Measurements from ENCODE around the gene CTBP2.
A peak's percentile ranks its signal among the peaks of the same experiment; 100 is the strongest.
"Not testable (repeated sequence)": the region's sequence is repeated elsewhere in the genome, so short reads cannot be mapped to it uniquely, and the experiment has no call there.

Gene CTBP2

DNA sequence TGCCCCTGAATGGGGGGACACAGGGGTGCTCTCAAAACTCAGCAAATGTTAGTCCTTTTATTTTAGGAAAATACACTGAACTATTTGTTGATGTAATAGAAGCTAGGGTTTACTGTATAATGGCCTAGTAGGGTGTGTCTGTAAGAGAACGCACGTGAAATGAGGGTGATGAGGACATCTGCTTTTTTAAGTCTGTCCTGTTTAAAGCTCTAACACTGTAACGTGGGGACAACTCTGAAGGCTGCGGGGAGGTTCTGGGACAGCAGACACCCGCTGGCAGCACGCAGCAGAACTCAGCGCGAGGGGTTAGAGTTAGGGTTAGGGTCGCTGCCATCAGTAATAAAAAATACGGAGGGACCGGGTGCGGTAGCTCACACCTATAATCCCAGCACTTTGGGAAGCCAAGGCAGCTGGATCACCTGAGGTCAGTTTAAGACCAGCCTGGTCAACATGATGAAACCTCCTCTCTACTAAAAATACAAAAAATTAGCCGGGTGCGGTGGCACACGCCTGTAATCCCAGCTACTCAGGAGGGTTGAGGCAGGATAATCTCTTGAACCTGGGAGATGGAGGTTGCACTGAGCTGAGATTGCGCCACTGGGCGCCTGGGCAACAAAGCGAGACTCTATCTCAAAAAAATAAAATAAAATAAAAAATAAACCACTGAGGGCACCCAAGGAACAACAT lies 98.0 kb downstream of the CTBP2 start:
- H3K27ac ChIP-seq = peak overlapping the region; percentile 92 to 94

DNA sequence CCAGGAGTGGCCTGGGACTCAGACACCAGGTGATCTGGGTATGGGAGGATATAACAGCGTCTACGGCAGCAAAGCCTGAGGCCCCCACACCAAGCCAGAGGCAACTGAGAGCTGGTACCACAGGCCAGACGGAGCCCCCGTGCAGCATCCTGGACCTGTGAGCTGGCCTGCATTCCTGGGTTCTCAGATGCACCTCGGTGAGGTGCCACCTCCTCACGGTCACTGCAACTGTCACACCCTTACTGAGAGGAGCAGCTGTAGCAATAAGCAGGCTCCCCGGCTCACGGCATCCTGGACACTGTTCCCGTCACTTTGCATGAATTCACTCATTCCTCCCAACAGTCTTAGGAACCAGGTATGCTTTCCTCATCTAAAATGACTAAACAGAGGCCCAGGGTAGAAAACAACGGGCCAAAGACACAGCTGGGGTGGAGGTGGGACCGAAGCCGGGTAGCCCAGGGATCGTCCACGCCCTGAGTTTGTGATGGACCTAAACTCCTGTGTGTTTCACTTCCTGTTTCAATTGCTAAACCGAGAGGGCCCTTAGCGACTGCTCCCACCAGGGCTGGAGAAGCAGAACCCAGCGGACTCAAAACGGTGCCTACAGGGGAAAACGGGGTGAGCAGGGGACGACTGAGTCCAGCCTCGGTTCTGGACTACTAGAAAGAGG lies 98.7 kb downstream of the CTBP2 start:
- TF ChIP-seq, protein P1, sequence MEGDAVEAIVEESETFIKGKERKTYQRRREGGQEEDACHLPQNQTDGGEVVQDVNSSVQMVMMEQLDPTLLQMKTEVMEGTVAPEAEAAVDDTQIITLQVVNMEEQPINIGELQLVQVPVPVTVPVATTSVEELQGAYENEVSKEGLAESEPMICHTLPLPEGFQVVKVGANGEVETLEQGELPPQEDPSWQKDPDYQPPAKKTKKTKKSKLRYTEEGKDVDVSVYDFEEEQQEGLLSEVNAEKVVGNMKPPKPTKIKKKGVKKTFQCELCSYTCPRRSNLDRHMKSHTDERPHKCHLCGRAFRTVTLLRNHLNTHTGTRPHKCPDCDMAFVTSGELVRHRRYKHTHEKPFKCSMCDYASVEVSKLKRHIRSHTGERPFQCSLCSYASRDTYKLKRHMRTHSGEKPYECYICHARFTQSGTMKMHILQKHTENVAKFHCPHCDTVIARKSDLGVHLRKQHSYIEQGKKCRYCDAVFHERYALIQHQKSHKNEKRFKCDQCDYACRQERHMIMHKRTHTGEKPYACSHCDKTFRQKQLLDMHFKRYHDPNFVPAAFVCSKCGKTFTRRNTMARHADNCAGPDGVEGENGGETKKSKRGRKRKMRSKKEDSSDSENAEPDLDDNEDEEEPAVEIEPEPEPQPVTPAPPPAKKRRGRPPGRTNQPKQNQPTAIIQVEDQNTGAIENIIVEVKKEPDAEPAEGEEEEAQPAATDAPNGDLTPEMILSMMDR (IDR thresholded peaks at IDR 0.05) = no peak
- Histone ChIP-seq H3K27ac (peak overlapping the region; percentile 92 to 94), H3K9me3 (no peaks in the 10 kb centered on the region), H3K27me3 (no peaks in the 10 kb centered on the region), H3K4me3 (peak overlapping the region; percentile 8 to 33), H3K36me3 (no peaks in the 10 kb centered on the region), H3K4me1 (peaks cover 15 to 99% (median 89%) of the 10 kb centered on the region in 4 donors)
- intact Hi-C loops (cut with DNase I; ENCODE audit: low total_unique reads) = loop anchor here (5.0 to 10.0 kb wide), 3 partner anchors 59 to 147 kb away; partner anchors contain the start of gene CTBP2
- DNase-seq = no peak

More for the DNA sequence above, 98.0 kb downstream of the CTBP2 start:
- DNase-seq = no peak
- Histone ChIP-seq H3K4me3 (peak overlapping the region in 1 of 2 donors; percentile 33), H3K9me3 (no peaks in the 10 kb centered on the region), H3K36me3 (no peaks in the 10 kb centered on the region), H3K27me3 (no peaks in the 10 kb centered on the region), H3K4me1 (peaks cover 12 to 94% (median 83%) of the 10 kb centered on the region in 4 donors)
- TF ChIP-seq, protein P1 (IDR thresholded peaks at IDR 0.05) = no peak
- intact Hi-C loops (cut with DNase I; ENCODE audit: low total_unique reads) = loop anchor here (5.0 to 10.0 kb wide), 3 partner anchors 60 to 148 kb away; partner anchors contain the start of gene CTBP2

GRCh38 chr10:125060826-125061556 lies 99.4 kb downstream of the CTBP2 start:
- H3K4me1 ChIP-seq = peaks cover 17 to 99% (median 96%) of the 10 kb centered on the region in 4 donors
- no peaks in the 10 kb centered on the region for H3K36me3 ChIP-seq
- H3K27ac ChIP-seq = peak overlapping the region; percentile 92 to 94
- TF ChIP-seq, protein P1 (IDR thresholded peaks at IDR 0.05) = peak; percentile 88 to 93
- intact Hi-C loops (cut with DNase I; ENCODE audit: low total_unique reads) = loop anchor here (5.0 to 10.0 kb wide), 3 partner anchors 59 to 146 kb away; partner anchors contain the start of gene CTBP2
- H3K9me3 ChIP-seq = no peaks in the 10 kb centered on the region
- peak overlapping the region; percentile 19 to 43 for H3K4me3 ChIP-seq
- no peaks in the 10 kb centered on the region for H3K27me3 ChIP-seq
- DNase-seq = peak; percentile 91 to 96

DNA sequence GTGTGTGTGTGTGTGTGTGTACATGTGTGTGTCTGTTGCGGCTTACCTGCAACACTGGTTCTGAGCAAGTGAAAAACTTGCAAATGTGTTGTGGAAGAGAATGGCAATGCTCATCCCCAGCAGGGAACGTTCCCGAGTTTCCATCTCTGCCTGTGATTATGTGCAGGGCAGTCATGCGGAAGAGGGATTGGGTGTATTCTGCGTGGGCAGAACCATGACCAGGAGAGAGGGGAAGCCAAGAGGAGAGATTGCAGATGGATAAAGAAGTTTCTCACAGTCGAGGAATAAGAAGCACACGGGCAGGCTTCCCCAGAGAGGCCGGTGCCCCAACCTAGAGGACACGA lies 99.9 kb downstream of the CTBP2 start:
- no peaks in the 10 kb centered on the region for H3K27me3 ChIP-seq
- DNase-seq = peak; percentile 53 to 82
- peak overlapping the region; percentile 19 to 43 for H3K4me3 ChIP-seq
- H3K4me1 ChIP-seq = peaks cover 17 to 99% (median 98%) of the 10 kb centered on the region in 4 donors
- TF ChIP-seq, protein P1 (IDR thresholded peaks at IDR 0.05) = no peak
- H3K36me3 ChIP-seq = no peaks in the 10 kb centered on the region
- peak overlapping the region; percentile 92 to 94 for H3K27ac ChIP-seq
- no peaks in the 10 kb centered on the region for H3K9me3 ChIP-seq
- intact Hi-C loops (cut with DNase I; ENCODE audit: low total_unique reads) = loop anchor here (5.0 to 10.0 kb wide), 3 partner anchors 58 to 146 kb away; partner anchors contain the start of gene CTBP2

DNA sequence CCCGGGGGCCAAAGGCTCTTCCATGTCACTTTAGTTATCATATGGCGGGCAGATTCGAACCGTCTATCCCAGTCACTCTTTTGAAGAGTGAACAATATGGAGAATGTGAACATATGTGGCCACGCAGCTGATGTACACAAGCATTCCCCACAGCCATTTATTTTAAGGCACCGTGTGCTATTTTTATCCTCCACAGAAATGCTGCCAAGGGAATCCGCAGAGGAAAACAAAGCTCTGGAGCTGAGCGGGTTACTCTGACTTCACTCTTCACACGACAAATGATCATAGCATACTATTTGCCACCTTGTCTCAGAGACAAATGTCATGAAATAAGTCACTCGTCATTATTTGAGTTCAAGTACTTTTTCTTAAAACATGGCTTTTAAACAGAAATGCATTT lies 100.3 kb downstream of the CTBP2 start:
- H3K27ac ChIP-seq = peak overlapping the region; percentile 92 to 94
- TF ChIP-seq, protein P1 (IDR thresholded peaks at IDR 0.05) = no peak

GRCh38 chr10:125059348-125059747 lies 101.0 kb downstream of the CTBP2 start:
- H3K27me3 ChIP-seq; DNase-seq; H3K4me3 ChIP-seq; H3K36me3 ChIP-seq; intact Hi-C loops (cut with DNase I; ENCODE audit: low total_unique reads); H3K9me3 ChIP-seq: not testable (repeated sequence)
- peaks cover 24 to 99% (median 97%) of the 10 kb centered on the region in 4 donors for H3K4me1 ChIP-seq
- H3K27ac ChIP-seq = peak overlapping the region; percentile 92 to 94

More for the DNA sequence above, 100.3 kb downstream of the CTBP2 start:
- Histone ChIP-seq H3K27me3 (no peaks in the 10 kb centered on the region), H3K36me3 (no peaks in the 10 kb centered on the region), H3K4me1 (peaks cover 19 to 99% (median 97%) of the 10 kb centered on the region in 4 donors), H3K9me3 (no peaks in the 10 kb centered on the region), H3K4me3 (peak overlapping the region in 1 of 2 donors; percentile 43)
- intact Hi-C loops (cut with DNase I; ENCODE audit: low total_unique reads) = loop anchor here (5.0 to 10.0 kb wide), 3 partner anchors 58 to 145 kb away; partner anchors contain the start of gene CTBP2
- no peak for DNase-seq

All from tibial artery (tissue), 4 donors.